Endodermal cell (in vitro differentiated cells): Measurements from ENCODE around the gene PPIAL4G. TPM values are rescaled to one million over a fixed set of nuclear protein-coding genes. Genes with fewer than 3 reads are reported as not detected.
A peak's percentile ranks its signal among the peaks of the same experiment; 100 is the strongest.
"Not testable (repeated sequence)": the region's sequence is repeated elsewhere in the genome, so short reads cannot be mapped to it uniquely, and the experiment has no call there.

ENCODE experiments used
- DNase-seq: peaks from one replicate; pipeline ENCODE4 v3.0.0-alpha.2; 2017
- H3K27ac ChIP-seq: 2 replicates; pipeline ENCODE4 v1.5.1; 2013; ENCODE audit warnings: mild to moderate bottlenecking, low read depth, low read length, moderate library complexity
- H3K27me3 ChIP-seq: 2 replicates; pipeline ENCODE4 v1.6.1; 2013; ENCODE audit warnings: mild to moderate bottlenecking, low read length, moderate library complexity; ENCODE audit not compliant: insufficient read depth, control insufficient read depth, poor library complexity, severe bottlenecking
- H3K36me3 ChIP-seq: 2 replicates; pipeline ENCODE4 v1.7.0; 2013; ENCODE audit warnings: mild to moderate bottlenecking, low read length, moderate library complexity; ENCODE audit not compliant: control insufficient read depth, insufficient read depth
- H3K4me1 ChIP-seq: one replicate; pipeline ENCODE4 v1.7.0; 2013; ENCODE audit warnings: low read length; ENCODE audit not compliant: control insufficient read depth, insufficient read depth
- H3K4me3 ChIP-seq: 2 replicates; pipeline ENCODE4 v1.5.1; 2013; ENCODE audit warnings: mild to moderate bottlenecking, low read length, moderate library complexity
- H3K9ac ChIP-seq: 2 replicates; pipeline ENCODE4 v1.6.1; 2013; ENCODE audit warnings: mild to moderate bottlenecking, low read length, moderate library complexity; ENCODE audit not compliant: poor library complexity, severe bottlenecking; ENCODE audit errors: extremely low read depth
- H3K9me3 ChIP-seq: 2 replicates; pipeline ENCODE4 v1.6.1; 2013; ENCODE audit warnings: mild to moderate bottlenecking, low read length, moderate library complexity; ENCODE audit not compliant: control insufficient read depth
- H3K27ac Mint-ChIP-seq: 2 replicates; pipeline ENCODE4 v1.8.0; 2020; ENCODE audit warnings: mixed read lengths
- H3K27me3 Mint-ChIP-seq: 2 replicates; pipeline ENCODE4 v1.8.0; 2021; ENCODE audit warnings: mild to moderate bottlenecking, mixed read lengths; ENCODE audit not compliant: insufficient read depth
- H3K36me3 Mint-ChIP-seq: 2 replicates; pipeline ENCODE4 v1.8.0; 2020; ENCODE audit warnings: low read depth, mixed read lengths
- H3K4me1 Mint-ChIP-seq: 2 replicates; pipeline ENCODE4 v1.8.0; 2020; ENCODE audit warnings: mixed read lengths
- H3K4me3 Mint-ChIP-seq: 2 replicates; pipeline ENCODE4 v1.8.0; 2020; ENCODE audit warnings: mild to moderate bottlenecking, moderate library complexity, mixed read lengths
- H3K9me3 Mint-ChIP-seq: 2 replicates; pipeline ENCODE4 v1.8.0; 2020; ENCODE audit warnings: mild to moderate bottlenecking, mixed read lengths
- WGBS, 2 experiments: methylation state at CpG; one replicate each; pipeline versions ENCODE4 v1.1.5 to v1.1.7; 2013; ENCODE audit warnings: missing lambda C conversion rate in 2 of 2, mixed read lengths in 1 of 2; ENCODE audit not compliant: insufficient coverage in 1 of 2, insufficient read length in 1 of 2; 5-methylcytosine and 5-hydroxymethylcytosine counted together
- total RNA-seq, 2 donors: library from RNA; stranded (reverse); fragmentation: NEBNext Ultra II Directional in 1 of 2; extraction: Animal tissue kit (Norgen Biotek cat#: 25700) in 1 of 2; gene quantifications; 2 replicates in 1 of 2; 3 replicates in 1 of 2; pipeline ENCODE4 v1.2.1, GENCODE V29; 2021

PPIAL4G gene
- total RNA-seq, 2 donors from 2014 or later, result 0.09 to 0.11 TPM

GRCh38 chr1:148523205-148524144 lies 40.4 kb upstream of the PPIAL4G start:
- H3K4me1 ChIP-seq, H3K9ac ChIP-seq, H3K9me3 ChIP-seq, H3K36me3 Mint-ChIP-seq, H3K36me3 ChIP-seq, H3K9me3 Mint-ChIP-seq, H3K4me3 ChIP-seq, H3K27ac ChIP-seq, H3K4me1 Mint-ChIP-seq, H3K27me3 Mint-ChIP-seq, H3K27me3 ChIP-seq, DNase-seq: not testable (repeated sequence)
- H3K27ac Mint-ChIP-seq, result peak overlapping the region; percentile 99
- peak overlapping the region; percentile 49 for H3K4me3 Mint-ChIP-seq
- 32% methylated on average over 8 of the region's 35 CpGs; no CpG with 5 or more reads in 1 of the 2 experiments for WGBS, 2 experiments

- H3K9me3 Mint-ChIP-seq, H3K4me1 ChIP-seq, H3K27me3 Mint-ChIP-seq, H3K9me3 ChIP-seq, H3K4me1 Mint-ChIP-seq, H3K9ac ChIP-seq, H3K36me3 ChIP-seq, H3K36me3 Mint-ChIP-seq, H3K4me3 ChIP-seq, H3K27me3 ChIP-seq: not testable (repeated sequence)
- DNase-seq, result peak; percentile 97
- peak overlapping the region; percentile 30 for H3K27ac ChIP-seq
- Mint-ChIP-seq H3K27ac (peak overlapping the region; percentile 99), H3K4me3 (peak overlapping the region; percentile 49)
- 0 to 1% methylated on average over 7 to 23 of the region's 30 CpGs for WGBS, 2 experiments
These were observed 39.6 kb upstream of the PPIAL4G start for GRCh38 chr1:148522561-148523204.

- not testable (repeated sequence) for H3K4me1 Mint-ChIP-seq, H3K9me3 ChIP-seq, H3K27ac ChIP-seq, H3K4me3 ChIP-seq, H3K9ac ChIP-seq, H3K36me3 Mint-ChIP-seq, H3K9me3 Mint-ChIP-seq, H3K27me3 Mint-ChIP-seq, H3K4me1 ChIP-seq, H3K36me3 ChIP-seq, H3K27me3 ChIP-seq
- Mint-ChIP-seq H3K4me3 (peak overlapping the region; percentile 49), H3K27ac (peak overlapping the region; percentile 99)
- 6% methylated on average over 12 of the region's 23 CpGs; no CpG with 5 or more reads in 1 of the 2 experiments for WGBS, 2 experiments
- peak; percentile 92 for DNase-seq
These were observed 39.0 kb upstream of the PPIAL4G start for GRCh38 chr1:148522072-148522471.

GRCh38 chr1:148514310-148514709 lies 31.2 kb upstream of the PPIAL4G start:
- H3K36me3 ChIP-seq, H3K27ac Mint-ChIP-seq, H3K9me3 Mint-ChIP-seq, H3K4me3 ChIP-seq, H3K27ac ChIP-seq, H3K36me3 Mint-ChIP-seq, H3K27me3 Mint-ChIP-seq, H3K9me3 ChIP-seq, DNase-seq, H3K9ac ChIP-seq, H3K4me1 Mint-ChIP-seq, H3K27me3 ChIP-seq, H3K4me3 Mint-ChIP-seq, H3K4me1 ChIP-seq: not testable (repeated sequence)
- WGBS, 2 experiments, result no CpG with 5 or more reads among the region's 3 CpGs

- not testable (repeated sequence) for H3K9ac ChIP-seq, H3K9me3 ChIP-seq, H3K4me3 Mint-ChIP-seq, H3K36me3 ChIP-seq, H3K4me1 Mint-ChIP-seq, H3K9me3 Mint-ChIP-seq, DNase-seq, H3K4me3 ChIP-seq, H3K27ac ChIP-seq, H3K4me1 ChIP-seq, H3K27me3 ChIP-seq, H3K27ac Mint-ChIP-seq, H3K27me3 Mint-ChIP-seq, H3K36me3 Mint-ChIP-seq
- WGBS, 2 experiments, result 83% methylated on average over 1 of the region's 9 CpGs; no CpG with 5 or more reads in 1 of the 2 experiments
These were observed 29.6 kb upstream of the PPIAL4G start for GRCh38 chr1:148512571-148513184.

- H3K4me3 Mint-ChIP-seq, H3K4me1 ChIP-seq, H3K36me3 Mint-ChIP-seq, H3K9ac ChIP-seq, H3K4me1 Mint-ChIP-seq, H3K27ac Mint-ChIP-seq, H3K4me3 ChIP-seq, H3K27me3 ChIP-seq, H3K27ac ChIP-seq, H3K9me3 Mint-ChIP-seq, H3K9me3 ChIP-seq, H3K36me3 ChIP-seq, DNase-seq, H3K27me3 Mint-ChIP-seq: not testable (repeated sequence)
These were observed 10.8 kb upstream of the PPIAL4G start for GRCh38 chr1:148493933-148494332.
